Right lobe of liver (tissue), 6 donors: Measurements from ENCODE around the gene GLIPR1. TPM values are rescaled to one million over a fixed set of nuclear protein-coding genes. Genes with fewer than 3 reads are reported as not detected.
A peak's percentile ranks its signal among the peaks of the same experiment; 100 is the strongest.

Experiments
- ATAC-seq, 4 donors: fragments of 200-7000 bp; cut with Tn5 transposase; one replicate each; pipeline ENCODE4 v1.9.1; 2020; ENCODE audit warnings: mild to moderate bottlenecking in 4 of 4, moderate library complexity in 4 of 4
- DNase-seq, 3 donors: peaks; one replicate each; pipeline ENCODE4 v3.0.0-alpha.2; 2020
- H3K27ac ChIP-seq, 3 donors: fragments of 200-600 bp; one replicate each; pipeline ENCODE4 v1.8.0; 2022
- H3K27me3 ChIP-seq, 2 donors: fragments of 200-600 bp; one replicate each; pipeline ENCODE4 v1.8.0; 2022
- H3K36me3 ChIP-seq, 4 donors: fragments of 200-600 bp; sonication (generic) in 1 of 4; one replicate each; pipeline versions ENCODE4 v1.5.1 to v1.8.0; 2017 to 2022; ENCODE audit warnings: control low read depth in 1 of 4
- H3K4me1 ChIP-seq, 4 donors: fragments of 200-600 bp; sonication (generic) in 1 of 4; one replicate each; pipeline versions ENCODE4 v1.5.1 to v1.8.0; 2017 to 2022; ENCODE audit warnings: control low read depth in 1 of 4
- H3K4me3 ChIP-seq, 3 donors: fragments of 200-600 bp; one replicate each; pipeline ENCODE4 v1.8.0; 2022
- H3K9me3 ChIP-seq, 4 donors: fragments of 200-600 bp; sonication (generic) in 1 of 4; one replicate each; pipeline versions ENCODE4 v1.5.1 to v1.8.0; 2017 to 2022; ENCODE audit warnings: control low read depth in 1 of 4
- CTCF ChIP-seq, 4 donors: fragments of 200-600 bp in 3 of 4; fragments of 450-650 bp in 1 of 4; IDR thresholded peaks; one replicate each; pipeline versions ENCODE4 v1.5.1 to v1.8.0; 2016 to 2022; ENCODE audit warnings: antibody characterized with exemption in 4 of 4, mild to moderate bottlenecking in 2 of 4
- POLR2A ChIP-seq: fragments of 450-650 bp; IDR thresholded peaks from one replicate; pipeline ENCODE4 v1.6.1; 2017; ENCODE audit warnings: antibody characterized with exemption, mild to moderate bottlenecking
- WGBS: methylation state at CpG from one replicate; pipeline ENCODE4 v1.1.6; 2018; ENCODE audit warnings: low coverage, low lambda C conversion rate; ENCODE audit not compliant: insufficient coverage; ENCODE audit errors: missing lambda C conversion rate; 5-methylcytosine and 5-hydroxymethylcytosine counted together
- intact Hi-C, 2 donors: fragments of 100-400 bp; cut with DNase I; formaldehyde crosslinking; loops; one replicate each; pipeline versions ENCODE4 v1.11.2 to v1.14.1; 2022
- total RNA-seq, 6 experiments: library from RNA; depleted of rRNA in 2 of 6; stranded (reverse); fragments of >200 nt in 2 of 6; fragmentation: NEBNext Ultra II Directional in 3 of 6; extraction: Animal tissue kit (Norgen Biotek cat#: 25700) in 3 of 6; gene quantifications; one replicate each; pipeline versions ENCODE4 v1.1.0 to v1.2.4, GENCODE V29; 2016 to 2023
- donor health status: DM: no; HTN: yes; CAD: no.
- donor health status: DM: no; HTN: no; CAD: no.
- donor health status: DM: no; HTN: no; CAD: no.
- donor health status: DM: no; HTN: yes; CAD: no.
- donor health status: DM: no; HTN: yes; CAD: no.

GLIPR1 gene
- total RNA-seq, 6 experiments from 2014 or later: 3.4 to 16.2 (median 4.0) TPM

- ATAC-seq: peak in 2 of 4 donors; percentile 30 to 51
- intact Hi-C loops: no loop called here
- Histone ChIP-seq H3K27ac (no peak overlapping the region), H3K4me3 (no peak overlapping the region), H3K4me1 (no peaks in the 10 kb centered on the region), H3K9me3 (no peaks in the 10 kb centered on the region), H3K36me3 (no peaks in the 10 kb centered on the region), H3K27me3 (no peaks in the 10 kb centered on the region)
- DNase-seq: no peak
- WGBS: 66% methylated on average over 6 of the region's 6 CpGs
- TF ChIP-seq POLR2A (no peak), CTCF (IDR thresholded peaks at IDR 0.05) (no peak)
Observed at GRCh38 chr12:75471902-75472890, 8.4 kb upstream of the GLIPR1 start.

- TF ChIP-seq CTCF (IDR thresholded peaks at IDR 0.05) (no peak), POLR2A (no peak)
- Histone ChIP-seq H3K27ac (no peak overlapping the region), H3K27me3 (no peaks in the 10 kb centered on the region), H3K4me1 (no peaks in the 10 kb centered on the region), H3K36me3 (no peaks in the 10 kb centered on the region), H3K9me3 (no peaks in the 10 kb centered on the region), H3K4me3 (no peak overlapping the region)
- intact Hi-C loops: no loop called here
- 30% methylated on average over 2 of the region's 2 CpGs for WGBS
- ATAC-seq (no peak), DNase-seq (no peak)
Observed at GRCh38 chr12:75474116-75474515, 6.4 kb upstream of the GLIPR1 start.

- Histone ChIP-seq H3K4me1 (no peaks in the 10 kb centered on the region), H3K27me3 (no peaks in the 10 kb centered on the region), H3K9me3 (no peaks in the 10 kb centered on the region), H3K27ac (no peak overlapping the region), H3K4me3 (no peak overlapping the region), H3K36me3 (no peaks in the 10 kb centered on the region)
- no peak for DNase-seq
- no peak for ATAC-seq
- intact Hi-C loops: no loop called here
- TF ChIP-seq CTCF (IDR thresholded peaks at IDR 0.05): no peak
- 60% methylated on average over 1 of the region's 1 CpG for WGBS
Observed at GRCh38 chr12:75476071-75476470, 4.5 kb upstream of the GLIPR1 start.

- no peaks in the 10 kb centered on the region for H3K4me1 ChIP-seq
- intact Hi-C loops: no loop called here
- TF ChIP-seq POLR2A: no peak
- TF ChIP-seq CTCF (IDR thresholded peaks at IDR 0.05): no peak
- no peaks in the 10 kb centered on the region for H3K9me3 ChIP-seq
- no peak overlapping the region for H3K27ac ChIP-seq
- WGBS: 77% methylated on average over 2 of the region's 2 CpGs
- no peak for ATAC-seq
- DNase-seq: no peak
- no peaks in the 10 kb centered on the region for H3K36me3 ChIP-seq
- H3K27me3 ChIP-seq: no peaks in the 10 kb centered on the region
- H3K4me3 ChIP-seq: no peak overlapping the region
Observed at GRCh38 chr12:75477137-75477536, 3.4 kb upstream of the GLIPR1 start.
